DOHH2 (cell line): ENCODE data around the gene SLITRK1.

Source experiments
- H3F3A ChIP-seq: fragments of 200-600 bp; sonication (generic), shearing (Covaris generic); 2 replicates; pipeline ENCODE4 v1.6.0; 2016; ENCODE audit warnings: antibody characterized with exemption, mild to moderate bottlenecking; ENCODE audit not compliant: control insufficient read depth, insufficient read depth
- H3K27ac ChIP-seq: fragments of 200-600 bp; sonication (generic); 2 replicates; pipeline ENCODE4 v1.5.1; 2014; ENCODE audit warnings: low read depth, mild to moderate bottlenecking, low read length, moderate library complexity
- H3K27me3 ChIP-seq: fragments of 200-600 bp; sonication (generic); 2 replicates; pipeline ENCODE4 v1.6.1; 2014; ENCODE audit warnings: mild to moderate bottlenecking, low read length, mixed read lengths; ENCODE audit not compliant: control insufficient read depth
- H3K36me3 ChIP-seq: fragments of 200-600 bp; sonication (generic); 2 replicates; pipeline ENCODE4 v1.6.1; 2014; ENCODE audit warnings: mild to moderate bottlenecking, low read length, moderate library complexity, mixed read lengths; ENCODE audit not compliant: control insufficient read depth
- H3K4me1 ChIP-seq: fragments of 200-600 bp; sonication (generic); 2 replicates; pipeline ENCODE4 v1.6.1; 2014; ENCODE audit warnings: mild to moderate bottlenecking, low read length, mixed read lengths; ENCODE audit not compliant: control insufficient read depth
- H3K4me2 ChIP-seq: fragments of 200-600 bp; sonication (generic); 2 replicates; pipeline ENCODE4 v1.6.0; 2014; ENCODE audit warnings: mild to moderate bottlenecking, low read length, moderate library complexity
- H3K4me3 ChIP-seq: fragments of 200-600 bp; sonication (generic); 2 replicates; pipeline ENCODE4 v1.5.1; 2014; ENCODE audit warnings: mild to moderate bottlenecking, low read length, mixed read lengths
- H3K79me2 ChIP-seq: fragments of 200-600 bp; sonication (generic); 2 replicates; pipeline ENCODE4 v1.6.1; 2014; ENCODE audit warnings: mild to moderate bottlenecking, low read length, mixed read lengths; ENCODE audit not compliant: control insufficient read depth
- H3K9me2 ChIP-seq: fragments of 200-600 bp; sonication (generic); replicated peaks from 2 replicates; pipeline ENCODE4 v1.6.1; 2014; ENCODE audit warnings: mild to moderate bottlenecking, low read length, mixed read lengths; ENCODE audit not compliant: control insufficient read depth
- H3K9me3 ChIP-seq: fragments of 200-600 bp; sonication (generic); 2 replicates; pipeline ENCODE4 v1.6.1; 2014; ENCODE audit warnings: antibody characterized with exemption, low read length, mixed read lengths; ENCODE audit not compliant: control insufficient read depth, insufficient read depth
- H4K20me1 ChIP-seq: fragments of 200-600 bp; sonication (generic); 2 replicates; pipeline ENCODE4 v1.6.0; 2014; ENCODE audit warnings: low read depth, mild to moderate bottlenecking, antibody characterized with exemption, low read length, moderate library complexity; ENCODE audit not compliant: control insufficient read depth, insufficient read depth
- EZH2phosphoT487 ChIP-seq: fragments of 200-600 bp; sonication (generic); IDR thresholded peaks from 2 replicates; pipeline ENCODE4 v1.6.1; 2017; ENCODE audit warnings: borderline replicate concordance, mild to moderate bottlenecking, antibody characterized with exemption, low read length, moderate library complexity, mixed read lengths
- TF ChIP-seq, protein P1 (sequence below): fragments of 200-600 bp; sonication (generic); IDR thresholded peaks from one replicate; pipeline ENCODE4 v1.5.1; 2014; ENCODE audit warnings: antibody characterized with exemption, mild to moderate bottlenecking, low read depth, low read length; ENCODE audit not compliant: poor library complexity, severe bottlenecking

Gene SLITRK1

DNA sequence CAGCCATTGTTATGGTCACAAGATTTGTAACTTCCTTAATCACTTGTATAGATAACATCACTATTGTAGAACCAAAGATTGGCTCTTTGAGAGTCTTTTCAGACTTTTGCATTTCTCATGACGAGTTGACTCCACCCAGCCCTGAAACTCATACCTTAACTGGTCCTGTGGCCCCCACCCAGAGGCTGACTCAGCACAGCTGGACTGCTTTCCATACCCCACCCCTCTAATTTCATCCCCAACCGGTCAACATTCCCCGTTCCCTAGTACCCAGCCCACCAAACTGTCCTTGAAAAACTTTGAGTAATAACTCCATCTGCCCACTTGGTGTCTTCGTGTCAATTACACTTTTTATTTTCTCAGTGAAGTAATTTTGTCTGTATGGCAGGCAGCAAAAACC lies 32.1 kb upstream of the SLITRK1 start:
- Histone ChIP-seq H3K27me3 (no peaks in the 10 kb centered on the region), H3K79me2 (no peaks in the 10 kb centered on the region), H3F3A (no peaks in the 10 kb centered on the region), H3K36me3 (no peaks in the 10 kb centered on the region), H4K20me1 (no peaks in the 10 kb centered on the region), H3K9me3 (no peaks in the 10 kb centered on the region), H3K9me2 (no peaks in the 10 kb centered on the region), H3K4me2 (no peak overlapping the region), H3K27ac (no peak overlapping the region), H3K4me3 (no peak overlapping the region), H3K4me1 (no peaks in the 10 kb centered on the region)
- TF ChIP-seq, protein P1, sequence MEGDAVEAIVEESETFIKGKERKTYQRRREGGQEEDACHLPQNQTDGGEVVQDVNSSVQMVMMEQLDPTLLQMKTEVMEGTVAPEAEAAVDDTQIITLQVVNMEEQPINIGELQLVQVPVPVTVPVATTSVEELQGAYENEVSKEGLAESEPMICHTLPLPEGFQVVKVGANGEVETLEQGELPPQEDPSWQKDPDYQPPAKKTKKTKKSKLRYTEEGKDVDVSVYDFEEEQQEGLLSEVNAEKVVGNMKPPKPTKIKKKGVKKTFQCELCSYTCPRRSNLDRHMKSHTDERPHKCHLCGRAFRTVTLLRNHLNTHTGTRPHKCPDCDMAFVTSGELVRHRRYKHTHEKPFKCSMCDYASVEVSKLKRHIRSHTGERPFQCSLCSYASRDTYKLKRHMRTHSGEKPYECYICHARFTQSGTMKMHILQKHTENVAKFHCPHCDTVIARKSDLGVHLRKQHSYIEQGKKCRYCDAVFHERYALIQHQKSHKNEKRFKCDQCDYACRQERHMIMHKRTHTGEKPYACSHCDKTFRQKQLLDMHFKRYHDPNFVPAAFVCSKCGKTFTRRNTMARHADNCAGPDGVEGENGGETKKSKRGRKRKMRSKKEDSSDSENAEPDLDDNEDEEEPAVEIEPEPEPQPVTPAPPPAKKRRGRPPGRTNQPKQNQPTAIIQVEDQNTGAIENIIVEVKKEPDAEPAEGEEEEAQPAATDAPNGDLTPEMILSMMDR = no peak
- TF ChIP-seq EZH2phosphoT487 = no peak

DNA sequence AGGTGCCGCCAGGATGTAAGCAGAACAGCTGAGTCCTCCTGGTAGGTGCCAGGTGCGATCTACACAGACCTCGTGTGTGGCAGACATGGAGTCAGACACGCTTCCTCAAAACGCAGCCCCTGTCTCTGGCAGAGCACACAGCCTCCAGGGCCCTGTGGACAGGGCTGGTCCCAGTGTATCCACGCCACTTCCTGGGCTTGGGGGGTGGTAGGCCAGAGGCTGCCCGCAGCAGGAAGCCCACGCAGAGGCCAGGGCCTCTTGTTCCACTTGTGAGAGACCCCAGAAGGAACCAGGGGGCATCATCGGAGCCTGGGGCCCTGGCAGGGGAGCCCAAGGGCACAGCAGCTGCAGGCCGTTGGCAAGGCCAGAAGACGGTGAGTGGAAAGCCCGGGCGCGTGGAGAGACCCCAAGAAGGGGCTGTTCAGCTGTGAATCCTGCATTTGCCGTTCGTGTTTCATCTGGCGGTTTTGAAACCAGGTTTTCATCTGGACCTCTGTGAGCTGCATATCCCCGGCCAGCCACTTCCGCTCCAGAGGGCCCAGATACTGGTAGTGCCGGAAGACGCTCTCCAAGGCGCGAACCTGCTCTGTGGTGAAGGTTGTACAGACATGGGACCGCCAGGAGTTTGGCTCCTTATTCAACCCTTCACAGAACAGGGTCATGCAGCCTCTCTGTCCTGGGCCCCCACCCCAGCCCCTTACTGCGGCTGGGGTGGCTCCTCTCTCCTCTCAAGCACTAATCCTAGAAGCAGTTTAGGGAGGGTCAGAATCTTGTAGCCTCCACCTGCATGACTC lies 25.1 kb upstream of the SLITRK1 start:
- no peaks in the 10 kb centered on the region for H3K9me2 ChIP-seq
- H3K27ac ChIP-seq = no peak overlapping the region
- H4K20me1 ChIP-seq = no peaks in the 10 kb centered on the region
- TF ChIP-seq, protein P1 = no peak
- TF ChIP-seq EZH2phosphoT487 = no peak
- H3K4me3 ChIP-seq = no peak overlapping the region
- H3K36me3 ChIP-seq = no peaks in the 10 kb centered on the region
- H3K27me3 ChIP-seq = no peaks in the 10 kb centered on the region
- H3K4me1 ChIP-seq = no peaks in the 10 kb centered on the region
- no peaks in the 10 kb centered on the region for H3K79me2 ChIP-seq
- no peaks in the 10 kb centered on the region; the same call in 1 of the 2 replicates for H3K9me3 ChIP-seq
- H3K4me2 ChIP-seq = no peak overlapping the region
- no peaks in the 10 kb centered on the region for H3F3A ChIP-seq

DNA sequence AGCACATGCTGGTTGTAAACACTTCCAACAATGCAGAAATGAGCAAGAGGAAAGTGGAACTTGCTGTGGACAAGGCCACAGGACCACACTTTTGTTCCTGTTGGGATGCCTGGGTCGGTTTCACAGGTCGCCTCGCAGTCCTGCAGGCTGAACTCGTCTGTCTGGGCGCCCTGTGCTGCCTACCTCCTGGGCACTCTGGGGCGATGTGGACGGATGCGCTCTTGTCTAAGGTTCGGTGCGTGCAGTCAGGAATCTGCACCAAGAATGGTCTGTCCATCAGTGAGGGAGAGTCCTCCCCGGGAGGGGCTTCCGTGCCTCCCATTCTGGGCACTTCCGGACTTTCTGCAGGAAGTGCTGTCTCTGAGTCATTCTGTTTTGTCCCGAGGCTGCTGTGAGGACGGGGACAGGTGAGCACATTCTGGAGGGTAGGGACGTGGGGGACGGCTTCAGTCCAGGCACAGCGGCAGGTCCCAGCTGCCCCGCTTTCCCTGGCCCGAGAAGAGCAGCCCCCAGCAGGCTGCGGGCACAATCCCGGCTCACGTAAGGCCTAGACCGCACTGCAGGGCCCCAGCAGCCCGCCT lies 24.1 kb upstream of the SLITRK1 start:
- Histone ChIP-seq H3K79me2 (no peaks in the 10 kb centered on the region), H3K36me3 (no peaks in the 10 kb centered on the region), H3K27me3 (no peaks in the 10 kb centered on the region), H3K9me3 (no peaks in the 10 kb centered on the region; the same call in 1 of the 2 replicates), H3K4me2 (no peak overlapping the region), H3K4me1 (no peaks in the 10 kb centered on the region), H3K4me3 (no peak overlapping the region), H3K27ac (no peak overlapping the region), H3F3A (no peaks in the 10 kb centered on the region), H3K9me2 (no peaks in the 10 kb centered on the region), H4K20me1 (no peaks in the 10 kb centered on the region)
- TF ChIP-seq EZH2phosphoT487 = no peak
- TF ChIP-seq, protein P1 = no peak
